ENCODE data around the gene GRK6. TPM values are rescaled to one million over a fixed set of nuclear protein-coding genes. Genes with fewer than 3 reads are reported as not detected.
"Not testable (repeated sequence)": the region's sequence is repeated elsewhere in the genome, so short reads cannot be mapped to it uniquely, and the experiment has no call there.

Gene GRK6
- total RNA-seq, 1 donor from 2014 or later = 20.6 TPM

DNA sequence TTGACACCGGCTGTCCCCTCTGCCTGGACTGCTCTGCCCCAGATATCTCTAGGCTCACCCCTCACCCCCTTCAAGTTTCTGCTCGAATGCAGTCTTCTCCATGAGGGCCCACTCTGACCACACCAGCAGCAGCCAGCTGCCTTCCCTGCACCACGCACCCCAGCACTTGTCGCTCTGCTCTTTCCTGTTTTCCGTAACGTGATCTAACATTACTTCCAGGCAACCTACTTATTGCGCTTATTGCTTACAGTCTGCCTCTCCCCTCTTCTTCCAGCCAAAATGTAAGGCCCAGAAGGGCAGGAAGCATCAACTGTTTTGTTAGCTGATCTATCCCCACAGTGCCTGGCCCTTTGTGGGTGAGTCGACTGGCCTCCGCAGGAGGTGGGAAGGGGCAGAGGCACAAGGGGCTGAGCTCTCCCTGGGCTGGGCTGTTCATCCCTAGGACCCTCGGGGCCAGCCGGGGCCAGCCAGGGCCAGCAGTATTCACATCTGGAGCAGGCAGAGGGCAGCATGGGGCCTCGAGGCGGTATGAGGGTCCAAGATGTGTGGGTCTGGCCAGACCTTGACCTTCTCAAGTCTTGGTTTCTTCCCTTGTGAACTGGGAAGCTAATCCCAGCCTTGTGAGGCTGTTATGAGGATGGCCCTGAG, 58.5 kb downstream of the GRK6 start:
- intact Hi-C loops (cut with DNase I) = no loop called here
- H3K27ac ChIP-seq = peak overlapping the region; percentile 49 to 91
- H3K36me3 ChIP-seq = peaks cover 57 to 82% of the 10 kb centered on the region in 2 donors
- DNase-seq (ENCODE audit: low spot score in 2 of 2) = no peak
- no peak overlapping the region for H3K4me3 ChIP-seq
- no peaks in the 10 kb centered on the region for H3K27me3 ChIP-seq
- TF ChIP-seq, protein P1, sequence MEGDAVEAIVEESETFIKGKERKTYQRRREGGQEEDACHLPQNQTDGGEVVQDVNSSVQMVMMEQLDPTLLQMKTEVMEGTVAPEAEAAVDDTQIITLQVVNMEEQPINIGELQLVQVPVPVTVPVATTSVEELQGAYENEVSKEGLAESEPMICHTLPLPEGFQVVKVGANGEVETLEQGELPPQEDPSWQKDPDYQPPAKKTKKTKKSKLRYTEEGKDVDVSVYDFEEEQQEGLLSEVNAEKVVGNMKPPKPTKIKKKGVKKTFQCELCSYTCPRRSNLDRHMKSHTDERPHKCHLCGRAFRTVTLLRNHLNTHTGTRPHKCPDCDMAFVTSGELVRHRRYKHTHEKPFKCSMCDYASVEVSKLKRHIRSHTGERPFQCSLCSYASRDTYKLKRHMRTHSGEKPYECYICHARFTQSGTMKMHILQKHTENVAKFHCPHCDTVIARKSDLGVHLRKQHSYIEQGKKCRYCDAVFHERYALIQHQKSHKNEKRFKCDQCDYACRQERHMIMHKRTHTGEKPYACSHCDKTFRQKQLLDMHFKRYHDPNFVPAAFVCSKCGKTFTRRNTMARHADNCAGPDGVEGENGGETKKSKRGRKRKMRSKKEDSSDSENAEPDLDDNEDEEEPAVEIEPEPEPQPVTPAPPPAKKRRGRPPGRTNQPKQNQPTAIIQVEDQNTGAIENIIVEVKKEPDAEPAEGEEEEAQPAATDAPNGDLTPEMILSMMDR (IDR thresholded peaks at IDR 0.05) = no peak
- peaks cover 19 to 58% of the 10 kb centered on the region in 2 donors for H3K4me1 ChIP-seq
- no peaks in the 10 kb centered on the region for H3K9me3 ChIP-seq

DNA sequence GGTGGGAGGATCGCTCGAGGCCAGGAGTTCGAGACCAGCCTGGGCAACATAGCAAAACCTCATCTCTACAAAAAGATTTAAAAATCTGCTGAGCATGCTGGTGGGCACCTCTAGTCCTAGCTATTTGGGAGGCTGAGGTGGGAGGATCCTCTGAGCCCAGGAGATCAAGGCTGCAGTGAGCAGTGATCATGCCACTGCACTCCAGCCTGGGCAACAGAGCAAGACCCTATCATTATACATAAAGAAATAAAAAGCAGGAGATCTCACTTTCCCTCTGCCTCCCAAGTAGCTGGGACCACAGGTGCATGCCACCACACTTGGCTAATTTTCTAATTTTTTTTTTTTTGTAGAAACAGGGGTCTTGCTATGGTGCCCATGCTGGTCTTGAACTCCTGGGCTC, 59.3 kb downstream of the GRK6 start:
- H3K4me3 ChIP-seq; H3K27me3 ChIP-seq; DNase-seq (ENCODE audit: low spot score in 2 of 2); intact Hi-C loops (cut with DNase I); H3K9me3 ChIP-seq: not testable (repeated sequence)
- Histone ChIP-seq H3K27ac (peak overlapping the region in 1 of 2 donors; percentile 91), H3K36me3 (peaks cover 65 to 89% of the 10 kb centered on the region in 2 donors), H3K4me1 (peaks cover 17 to 57% of the 10 kb centered on the region in 2 donors)

GRCh38 chr5:177486256-177486655, 59.8 kb downstream of the GRK6 start:
- Histone ChIP-seq H3K4me1 (peaks cover 18 to 56% of the 10 kb centered on the region in 2 donors), H3K36me3 (peaks cover 70 to 90% of the 10 kb centered on the region in 2 donors), H3K27ac (no peak overlapping the region), H3K9me3 (no peaks in the 10 kb centered on the region), H3K4me3 (no peak overlapping the region), H3K27me3 (no peaks in the 10 kb centered on the region)
- no peak for DNase-seq (ENCODE audit: low spot score in 2 of 2)
- intact Hi-C loops (cut with DNase I) = no loop called here
- TF ChIP-seq, protein P1 (IDR thresholded peaks at IDR 0.05) = no peak

- peak overlapping the region; percentile 10 to 34 for H3K27ac ChIP-seq
- H3K4me1 ChIP-seq = peaks cover 26 to 58% of the 10 kb centered on the region in 2 donors
- TF ChIP-seq, protein P1 (IDR thresholded peaks at IDR 0.05) = no peak
- intact Hi-C loops (cut with DNase I) = no loop called here
- H3K27me3 ChIP-seq = no peaks in the 10 kb centered on the region
- no peak overlapping the region for H3K4me3 ChIP-seq
- DNase-seq (ENCODE audit: low spot score in 2 of 2) = no peak
- H3K36me3 ChIP-seq = peaks cover 73 to 90% of the 10 kb centered on the region in 2 donors
- H3K9me3 ChIP-seq = no peaks in the 10 kb centered on the region
Measured at GRCh38 chr5:177487144-177487543, 60.7 kb downstream of the GRK6 start.

DNA sequence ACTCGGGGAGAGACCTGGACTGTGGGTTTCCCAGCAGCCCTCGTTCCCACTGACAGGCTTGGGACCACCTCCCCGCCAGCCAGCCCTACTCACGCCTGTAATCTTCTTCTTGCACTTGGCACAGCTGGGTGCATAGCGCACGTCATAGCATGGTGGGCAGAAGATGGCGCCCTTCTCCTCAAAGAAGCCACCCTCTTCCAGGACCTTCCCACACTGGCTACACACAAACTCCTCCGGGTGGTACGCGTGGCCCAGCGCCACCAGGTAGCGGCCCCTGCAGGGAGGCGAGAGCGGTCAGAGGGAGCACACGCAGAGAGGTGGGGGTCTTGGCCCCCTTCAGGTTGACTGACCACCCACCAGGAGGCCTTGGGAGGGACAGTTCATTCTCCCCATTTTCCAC, 61.5 kb downstream of the GRK6 start:
- no peaks in the 10 kb centered on the region for H3K27me3 ChIP-seq
- peaks cover 33 to 65% of the 10 kb centered on the region in 2 donors for H3K4me1 ChIP-seq
- TF ChIP-seq, protein P1 (IDR thresholded peaks at IDR 0.05) = no peak
- H3K4me3 ChIP-seq = no peak overlapping the region
- peak overlapping the region; percentile 10 to 34 for H3K27ac ChIP-seq
- H3K9me3 ChIP-seq = no peaks in the 10 kb centered on the region
- no peak for DNase-seq (ENCODE audit: low spot score in 2 of 2)
- peaks cover 76 to 97% of the 10 kb centered on the region in 2 donors for H3K36me3 ChIP-seq
- intact Hi-C loops (cut with DNase I) = no loop called here

DNA sequence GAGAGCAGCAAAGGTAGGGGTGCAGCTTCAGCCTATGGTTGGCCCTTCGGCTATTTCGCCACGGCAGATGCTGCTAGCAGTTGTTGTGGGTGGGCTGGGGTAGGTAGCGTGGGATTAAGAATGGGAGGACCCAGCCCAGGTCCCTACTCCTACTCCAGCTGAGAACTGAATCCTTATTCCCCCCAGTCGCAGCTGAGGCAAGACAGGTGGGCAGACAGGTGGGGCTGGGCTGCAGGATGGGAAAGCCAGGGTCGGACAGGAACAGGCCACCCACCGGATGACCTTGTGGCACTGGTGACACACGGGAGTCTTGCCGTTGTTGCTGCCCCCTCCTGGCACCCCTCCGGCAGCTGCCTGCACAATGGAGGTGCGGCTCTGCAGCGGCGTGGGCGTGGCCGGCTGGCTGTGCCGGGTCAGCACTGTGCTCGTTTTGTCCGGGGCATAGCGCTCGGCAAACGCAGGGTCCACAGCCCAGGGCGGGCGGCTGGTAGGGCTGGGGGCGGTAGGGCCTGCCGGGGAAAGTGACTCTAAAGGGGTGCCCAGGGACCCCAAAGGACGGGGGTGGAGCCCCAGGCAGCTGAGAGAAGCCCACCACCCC, 62.7 kb downstream of the GRK6 start:
- peak overlapping the region; percentile 96 to 99 for H3K27ac ChIP-seq
- H3K9me3 ChIP-seq = no peaks in the 10 kb centered on the region
- no peak overlapping the region for H3K4me3 ChIP-seq
- H3K36me3 ChIP-seq = peaks cover 78 to 93% of the 10 kb centered on the region in 2 donors
- no peaks in the 10 kb centered on the region for H3K27me3 ChIP-seq
- peaks cover 42 to 68% of the 10 kb centered on the region in 2 donors for H3K4me1 ChIP-seq
- intact Hi-C loops (cut with DNase I) = no loop called here
- TF ChIP-seq, protein P1 (IDR thresholded peaks at IDR 0.05) = peak in 1 of 3 experiments; percentile 7
- DNase-seq (ENCODE audit: low spot score in 2 of 2) = no peak

Measured in ascending aorta (tissue), 2 donors.